Measurements from ENCODE around the gene GNB2.

- TF ChIP-seq, protein P1, sequence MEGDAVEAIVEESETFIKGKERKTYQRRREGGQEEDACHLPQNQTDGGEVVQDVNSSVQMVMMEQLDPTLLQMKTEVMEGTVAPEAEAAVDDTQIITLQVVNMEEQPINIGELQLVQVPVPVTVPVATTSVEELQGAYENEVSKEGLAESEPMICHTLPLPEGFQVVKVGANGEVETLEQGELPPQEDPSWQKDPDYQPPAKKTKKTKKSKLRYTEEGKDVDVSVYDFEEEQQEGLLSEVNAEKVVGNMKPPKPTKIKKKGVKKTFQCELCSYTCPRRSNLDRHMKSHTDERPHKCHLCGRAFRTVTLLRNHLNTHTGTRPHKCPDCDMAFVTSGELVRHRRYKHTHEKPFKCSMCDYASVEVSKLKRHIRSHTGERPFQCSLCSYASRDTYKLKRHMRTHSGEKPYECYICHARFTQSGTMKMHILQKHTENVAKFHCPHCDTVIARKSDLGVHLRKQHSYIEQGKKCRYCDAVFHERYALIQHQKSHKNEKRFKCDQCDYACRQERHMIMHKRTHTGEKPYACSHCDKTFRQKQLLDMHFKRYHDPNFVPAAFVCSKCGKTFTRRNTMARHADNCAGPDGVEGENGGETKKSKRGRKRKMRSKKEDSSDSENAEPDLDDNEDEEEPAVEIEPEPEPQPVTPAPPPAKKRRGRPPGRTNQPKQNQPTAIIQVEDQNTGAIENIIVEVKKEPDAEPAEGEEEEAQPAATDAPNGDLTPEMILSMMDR (IDR thresholded peaks at IDR 0.05; ENCODE audit: low read depth, low read length, poor library complexity, severe bottlenecking), result peak; percentile 4
- no peak for TF ChIP-seq EZH2phosphoT487 (IDR thresholded peaks at IDR 0.05; ENCODE audit: borderline replicate concordance, low read length)
Observed at GRCh38 chr7:100642534-100642907, 31.0 kb upstream of the GNB2 start.
